Measurements from ENCODE around the gene ANK3. TPM values are rescaled to one million over a fixed set of nuclear protein-coding genes. Genes with fewer than 3 reads are reported as not detected.

The ANK3 gene
- total and polyA plus RNA-seq, 2 experiments from 2014 or later = 46.5 to 85.2 TPM

DNA sequence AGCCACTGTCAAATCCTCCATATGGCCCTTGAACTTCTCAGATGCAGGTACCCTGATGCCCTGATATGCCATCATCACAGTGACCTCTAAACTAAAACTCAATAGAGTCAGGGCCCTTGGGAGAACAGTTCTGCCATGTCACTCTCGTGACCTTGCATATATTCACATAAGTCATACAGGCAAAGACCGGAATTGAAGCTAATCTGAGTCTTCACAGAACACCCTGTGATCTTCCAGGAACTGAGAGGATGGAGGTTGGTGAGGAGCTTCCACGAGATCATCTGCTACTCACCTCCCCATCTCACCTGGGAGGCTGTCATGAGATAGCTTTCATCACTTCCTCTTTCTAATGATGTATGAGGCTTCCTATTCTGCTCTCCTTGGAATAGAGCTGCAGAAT lies 254.7 kb downstream of the ANK3 start:
- Histone ChIP-seq H3K27me3 (ENCODE audit: insufficient read depth) (no peaks in the 10 kb centered on the region), H3K27ac (ENCODE audit: low read depth) (no peak overlapping the region), H2AFZ (no peak overlapping the region), H3K4me3 (no peak overlapping the region), H3K9me2 (ENCODE audit: insufficient read depth) (peaks cover 8% of the 10 kb centered on the region; the same call in 1 of the 2 replicates), H3F3A (replicated peaks; ENCODE audit: low read depth) (no peaks in the 10 kb centered on the region), H4K20me1 (replicated peaks; ENCODE audit: insufficient read depth) (no peaks in the 10 kb centered on the region), H3K79me2 (replicated peaks; ENCODE audit: insufficient read depth) (peaks cover 18% of the 10 kb centered on the region), H3K36me3 (ENCODE audit: insufficient read depth) (no peaks in the 10 kb centered on the region), H3K4me2 (no peak overlapping the region), H3K4me1 (ENCODE audit: insufficient read depth) (peaks cover 18% of the 10 kb centered on the region)
- Mint-ChIP-seq H3K36me3 (ENCODE audit: low read depth) (peaks cover 15% of the 10 kb centered on the region; the same call in 2 of the 3 replicates), H3K9me3 (no peaks in the 10 kb centered on the region), H3K27me3 (ENCODE audit: insufficient read depth, low read depth, poor library complexity) (no peaks in the 10 kb centered on the region), H3K4me3 (no peak overlapping the region), H3K27ac (no peak overlapping the region), H3K4me1 (peaks cover 25% of the 10 kb centered on the region)
- no peak for ATAC-seq
- DNase-seq (ENCODE audit: low spot score) = no peak
- TF ChIP-seq, protein P1, sequence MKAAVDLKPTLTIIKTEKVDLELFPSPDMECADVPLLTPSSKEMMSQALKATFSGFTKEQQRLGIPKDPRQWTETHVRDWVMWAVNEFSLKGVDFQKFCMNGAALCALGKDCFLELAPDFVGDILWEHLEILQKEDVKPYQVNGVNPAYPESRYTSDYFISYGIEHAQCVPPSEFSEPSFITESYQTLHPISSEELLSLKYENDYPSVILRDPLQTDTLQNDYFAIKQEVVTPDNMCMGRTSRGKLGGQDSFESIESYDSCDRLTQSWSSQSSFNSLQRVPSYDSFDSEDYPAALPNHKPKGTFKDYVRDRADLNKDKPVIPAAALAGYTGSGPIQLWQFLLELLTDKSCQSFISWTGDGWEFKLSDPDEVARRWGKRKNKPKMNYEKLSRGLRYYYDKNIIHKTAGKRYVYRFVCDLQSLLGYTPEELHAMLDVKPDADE (IDR thresholded peaks at IDR 0.05) = no peak
- TF ChIP-seq EZH2 (IDR thresholded peaks at IDR 0.05; ENCODE audit: low read depth, unreplicated experiment) (no peak), EZH2phosphoT487 (IDR thresholded peaks at IDR 0.05; ENCODE audit: unreplicated experiment) (no peak), JUNB (IDR thresholded peaks at IDR 0.05; ENCODE audit: unreplicated experiment) (no peak), ZNF331 (CRISPR knock-in tag; IDR thresholded peaks at IDR 0.05; ENCODE audit: low read depth) (no peak), NANOG (IDR thresholded peaks at IDR 0.05; ENCODE audit: borderline replicate concordance) (no peak), POLR2AphosphoS5 (IDR thresholded peaks at IDR 0.05; ENCODE audit: low read depth) (no peak), ZNF114 (CRISPR knock-in tag; IDR thresholded peaks at IDR 0.05) (no peak)
- TF ChIP-seq, protein P2, sequence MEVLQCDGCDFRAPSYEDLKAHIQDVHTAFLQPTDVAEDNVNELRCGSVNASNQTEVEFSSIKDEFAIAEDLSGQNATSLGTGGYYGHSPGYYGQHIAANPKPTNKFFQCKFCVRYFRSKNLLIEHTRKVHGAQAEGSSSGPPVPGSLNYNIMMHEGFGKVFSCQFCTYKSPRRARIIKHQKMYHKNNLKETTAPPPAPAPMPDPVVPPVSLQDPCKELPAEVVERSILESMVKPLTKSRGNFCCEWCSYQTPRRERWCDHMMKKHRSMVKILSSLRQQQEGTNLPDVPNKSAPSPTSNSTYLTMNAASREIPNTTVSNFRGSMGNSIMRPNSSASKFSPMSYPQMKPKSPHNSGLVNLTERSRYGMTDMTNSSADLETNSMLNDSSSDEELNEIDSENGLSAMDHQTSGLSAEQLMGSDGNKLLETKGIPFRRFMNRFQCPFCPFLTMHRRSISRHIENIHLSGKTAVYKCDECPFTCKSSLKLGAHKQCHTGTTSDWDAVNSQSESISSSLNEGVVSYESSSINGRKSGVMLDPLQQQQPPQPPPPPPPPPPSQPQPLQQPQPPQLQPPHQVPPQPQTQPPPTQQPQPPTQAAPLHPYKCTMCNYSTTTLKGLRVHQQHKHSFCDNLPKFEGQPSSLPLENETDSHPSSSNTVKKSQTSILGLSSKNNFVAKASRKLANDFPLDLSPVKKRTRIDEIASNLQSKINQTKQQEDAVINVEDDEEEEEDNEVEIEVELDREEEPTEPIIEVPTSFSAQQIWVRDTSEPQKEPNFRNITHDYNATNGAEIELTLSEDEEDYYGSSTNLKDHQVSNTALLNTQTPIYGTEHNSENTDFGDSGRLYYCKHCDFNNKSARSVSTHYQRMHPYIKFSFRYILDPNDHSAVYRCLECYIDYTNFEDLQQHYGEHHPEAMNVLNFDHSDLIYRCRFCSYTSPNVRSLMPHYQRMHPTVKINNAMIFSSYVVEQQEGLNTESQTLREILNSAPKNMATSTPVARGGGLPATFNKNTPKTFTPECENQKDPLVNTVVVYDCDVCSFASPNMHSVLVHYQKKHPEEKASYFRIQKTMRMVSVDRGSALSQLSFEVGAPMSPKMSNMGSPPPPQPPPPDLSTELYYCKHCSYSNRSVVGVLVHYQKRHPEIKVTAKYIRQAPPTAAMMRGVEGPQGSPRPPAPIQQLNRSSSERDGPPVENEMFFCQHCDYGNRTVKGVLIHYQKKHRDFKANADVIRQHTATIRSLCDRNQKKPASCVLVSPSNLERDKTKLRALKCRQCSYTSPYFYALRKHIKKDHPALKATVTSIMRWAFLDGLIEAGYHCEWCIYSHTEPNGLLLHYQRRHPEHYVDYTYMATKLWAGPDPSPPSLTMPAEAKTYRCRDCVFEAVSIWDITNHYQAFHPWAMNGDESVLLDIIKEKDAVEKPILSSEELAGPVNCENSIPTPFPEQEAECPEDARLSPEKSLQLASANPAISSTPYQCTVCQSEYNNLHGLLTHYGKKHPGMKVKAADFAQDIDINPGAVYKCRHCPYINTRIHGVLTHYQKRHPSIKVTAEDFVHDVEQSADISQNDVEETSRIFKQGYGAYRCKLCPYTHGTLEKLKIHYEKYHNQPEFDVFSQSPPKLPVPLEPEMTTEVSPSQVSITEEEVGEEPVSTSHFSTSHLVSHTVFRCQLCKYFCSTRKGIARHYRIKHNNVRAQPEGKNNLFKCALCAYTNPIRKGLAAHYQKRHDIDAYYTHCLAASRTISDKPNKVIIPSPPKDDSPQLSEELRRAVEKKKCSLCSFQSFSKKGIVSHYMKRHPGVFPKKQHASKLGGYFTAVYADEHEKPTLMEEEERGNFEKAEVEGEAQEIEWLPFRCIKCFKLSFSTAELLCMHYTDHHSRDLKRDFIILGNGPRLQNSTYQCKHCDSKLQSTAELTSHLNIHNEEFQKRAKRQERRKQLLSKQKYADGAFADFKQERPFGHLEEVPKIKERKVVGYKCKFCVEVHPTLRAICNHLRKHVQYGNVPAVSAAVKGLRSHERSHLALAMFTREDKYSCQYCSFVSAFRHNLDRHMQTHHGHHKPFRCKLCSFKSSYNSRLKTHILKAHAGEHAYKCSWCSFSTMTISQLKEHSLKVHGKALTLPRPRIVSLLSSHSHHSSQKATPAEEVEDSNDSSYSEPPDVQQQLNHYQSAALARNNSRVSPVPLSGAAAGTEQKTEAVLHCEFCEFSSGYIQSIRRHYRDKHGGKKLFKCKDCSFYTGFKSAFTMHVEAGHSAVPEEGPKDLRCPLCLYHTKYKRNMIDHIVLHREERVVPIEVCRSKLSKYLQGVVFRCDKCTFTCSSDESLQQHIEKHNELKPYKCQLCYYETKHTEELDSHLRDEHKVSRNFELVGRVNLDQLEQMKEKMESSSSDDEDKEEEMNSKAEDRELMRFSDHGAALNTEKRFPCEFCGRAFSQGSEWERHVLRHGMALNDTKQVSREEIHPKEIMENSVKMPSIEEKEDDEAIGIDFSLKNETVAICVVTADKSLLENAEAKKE (CRISPR knock-in tag; IDR thresholded peaks at IDR 0.05) = no peak

Data from GM23338 (cell line).